Ascending aorta (tissue), 2 donors: ENCODE results near the gene SLC25A29. TPM values are rescaled to one million over a fixed set of nuclear protein-coding genes. Genes with fewer than 3 reads are reported as not detected.

Experiments used
- DNase-seq, 2 donors: peaks; one replicate each; pipeline ENCODE4 v3.0.0-alpha.2; 2019; ENCODE audit warnings: low spot score in 2 of 2
- H3K27ac ChIP-seq, 2 donors: fragments of 200-600 bp; sonication (generic); one replicate each; pipeline ENCODE4 v1.5.1; 2016 to 2017; ENCODE audit warnings: mild to moderate bottlenecking in 1 of 2
- H3K27me3 ChIP-seq: fragments of 200-600 bp; sonication (generic); one replicate; pipeline ENCODE4 v1.5.1; 2017
- H3K36me3 ChIP-seq, 2 donors: fragments of 200-600 bp; sonication (generic); one replicate each; pipeline ENCODE4 v1.5.1; 2016
- H3K4me1 ChIP-seq, 2 donors: fragments of 200-600 bp; sonication (generic); one replicate each; pipeline ENCODE4 v1.5.1; 2016 to 2017; ENCODE audit warnings: mild to moderate bottlenecking in 1 of 2
- H3K4me3 ChIP-seq, 2 donors: fragments of 200-600 bp; sonication (generic); one replicate each; pipeline ENCODE4 v1.5.1; 2016 to 2017; ENCODE audit warnings: mild to moderate bottlenecking in 1 of 2
- H3K9me3 ChIP-seq, 2 donors: fragments of 200-600 bp; sonication (generic); one replicate each; pipeline ENCODE4 v1.5.1; 2016
- intact Hi-C: fragments of 100-400 bp; cut with DNase I; formaldehyde crosslinking; loops from one replicate; pipeline ENCODE4 v1.15.1; 2023
- total RNA-seq: library from RNA; depleted of rRNA; stranded (reverse); fragments of >200 nt; gene quantifications from one replicate; pipeline ENCODE4 v1.1.0, GENCODE V29; 2016
- TF ChIP-seq, protein P1 (sequence below), 3 experiments: fragments of 200-600 bp in 2 of 3; fragments of 450-650 bp in 1 of 3; sonication (generic) in 2 of 3; IDR thresholded peaks; one replicate each; pipeline ENCODE4 v1.5.1; 2016 to 2019; ENCODE audit warnings: antibody characterized with exemption in 3 of 3, mild to moderate bottlenecking in 1 of 3, moderate library complexity in 1 of 3

The SLC25A29 gene
- total RNA-seq, 1 donor from 2014 or later: 193 TPM

DNA sequence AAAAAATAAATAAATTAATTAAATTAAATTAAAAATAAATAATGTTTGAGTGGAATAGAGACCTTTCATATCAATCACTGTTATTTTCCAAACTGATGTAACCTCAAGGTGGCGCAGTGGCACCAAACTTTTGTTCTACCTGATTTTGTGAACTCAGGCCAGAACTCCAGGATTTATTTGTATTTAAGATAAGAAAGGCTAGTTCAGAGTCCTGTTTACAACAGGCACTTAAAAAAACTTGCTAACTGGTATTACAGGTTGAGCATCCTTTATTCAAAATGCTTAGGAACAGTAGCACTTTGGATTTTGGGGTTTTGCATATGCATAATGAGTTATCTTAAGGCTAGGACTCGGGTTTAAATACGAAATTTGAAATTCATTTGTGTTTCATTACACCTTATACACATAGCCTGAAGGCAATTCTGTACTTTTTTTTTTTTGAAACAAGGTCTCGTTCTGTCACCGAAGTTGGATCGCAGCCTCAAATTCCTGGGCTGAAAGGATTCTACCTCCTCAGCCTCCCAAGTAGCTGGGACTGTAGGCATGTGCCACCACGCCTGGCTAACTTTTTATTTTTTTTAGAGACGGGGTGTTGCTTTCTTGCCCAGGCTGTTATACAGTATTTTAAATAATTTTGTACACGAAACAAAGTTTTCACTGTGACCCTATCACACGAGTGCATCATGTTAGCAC, 34.9 kb downstream of the SLC25A29 start:
- DNase-seq: no peak
- Histone ChIP-seq H3K4me3 (no peak overlapping the region), H3K27me3 (no peaks in the 10 kb centered on the region), H3K27ac (no peak overlapping the region), H3K9me3 (no peaks in the 10 kb centered on the region), H3K4me1 (peaks cover 0 to 5% of the 10 kb centered on the region in 2 donors), H3K36me3 (peaks cover 0 to 5% of the 10 kb centered on the region in 2 donors)
- TF ChIP-seq, protein P1, sequence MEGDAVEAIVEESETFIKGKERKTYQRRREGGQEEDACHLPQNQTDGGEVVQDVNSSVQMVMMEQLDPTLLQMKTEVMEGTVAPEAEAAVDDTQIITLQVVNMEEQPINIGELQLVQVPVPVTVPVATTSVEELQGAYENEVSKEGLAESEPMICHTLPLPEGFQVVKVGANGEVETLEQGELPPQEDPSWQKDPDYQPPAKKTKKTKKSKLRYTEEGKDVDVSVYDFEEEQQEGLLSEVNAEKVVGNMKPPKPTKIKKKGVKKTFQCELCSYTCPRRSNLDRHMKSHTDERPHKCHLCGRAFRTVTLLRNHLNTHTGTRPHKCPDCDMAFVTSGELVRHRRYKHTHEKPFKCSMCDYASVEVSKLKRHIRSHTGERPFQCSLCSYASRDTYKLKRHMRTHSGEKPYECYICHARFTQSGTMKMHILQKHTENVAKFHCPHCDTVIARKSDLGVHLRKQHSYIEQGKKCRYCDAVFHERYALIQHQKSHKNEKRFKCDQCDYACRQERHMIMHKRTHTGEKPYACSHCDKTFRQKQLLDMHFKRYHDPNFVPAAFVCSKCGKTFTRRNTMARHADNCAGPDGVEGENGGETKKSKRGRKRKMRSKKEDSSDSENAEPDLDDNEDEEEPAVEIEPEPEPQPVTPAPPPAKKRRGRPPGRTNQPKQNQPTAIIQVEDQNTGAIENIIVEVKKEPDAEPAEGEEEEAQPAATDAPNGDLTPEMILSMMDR (IDR thresholded peaks at IDR 0.05): peak in 2 of 3 experiments; percentile 22 to 33
- intact Hi-C loops: no loop called here

DNA sequence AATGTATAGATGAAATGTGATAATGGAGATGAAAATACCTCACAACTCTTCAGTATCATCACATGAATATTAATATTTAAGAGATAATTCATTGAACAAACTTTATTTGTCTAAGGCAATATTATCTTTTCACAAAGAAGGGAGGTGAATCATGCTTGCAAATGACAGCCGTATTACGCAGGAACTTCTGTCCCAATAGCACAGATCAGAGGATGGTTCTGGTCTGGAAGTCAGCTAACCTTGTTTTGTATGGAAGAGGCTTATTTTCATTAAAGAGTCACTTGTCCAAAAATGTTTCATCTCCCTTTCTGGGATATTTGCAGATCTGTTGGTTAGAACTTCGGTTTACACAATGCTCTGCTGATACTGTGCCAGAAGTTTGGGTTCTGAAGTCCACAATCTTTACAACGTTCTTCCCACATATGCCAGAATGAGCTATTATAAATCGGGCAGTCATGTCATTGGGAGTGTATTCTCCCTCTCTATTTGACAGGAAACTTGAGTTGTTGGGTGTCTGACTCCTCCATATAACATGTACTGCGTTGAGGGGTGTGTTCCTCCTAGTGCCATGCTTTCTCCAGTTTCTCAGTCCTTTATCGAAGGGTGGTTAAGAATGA, 37.5 kb downstream of the SLC25A29 start:
- peaks cover 6 to 13% of the 10 kb centered on the region in 2 donors for H3K36me3 ChIP-seq
- H3K4me1 ChIP-seq: peaks cover 0 to 5% of the 10 kb centered on the region in 2 donors
- TF ChIP-seq, protein P1 (IDR thresholded peaks at IDR 0.05): no peak
- H3K27me3 ChIP-seq: no peaks in the 10 kb centered on the region
- H3K27ac ChIP-seq: no peak overlapping the region
- intact Hi-C loops: no loop called here
- H3K4me3 ChIP-seq: no peak overlapping the region
- no peaks in the 10 kb centered on the region for H3K9me3 ChIP-seq
- DNase-seq: no peak

DNA sequence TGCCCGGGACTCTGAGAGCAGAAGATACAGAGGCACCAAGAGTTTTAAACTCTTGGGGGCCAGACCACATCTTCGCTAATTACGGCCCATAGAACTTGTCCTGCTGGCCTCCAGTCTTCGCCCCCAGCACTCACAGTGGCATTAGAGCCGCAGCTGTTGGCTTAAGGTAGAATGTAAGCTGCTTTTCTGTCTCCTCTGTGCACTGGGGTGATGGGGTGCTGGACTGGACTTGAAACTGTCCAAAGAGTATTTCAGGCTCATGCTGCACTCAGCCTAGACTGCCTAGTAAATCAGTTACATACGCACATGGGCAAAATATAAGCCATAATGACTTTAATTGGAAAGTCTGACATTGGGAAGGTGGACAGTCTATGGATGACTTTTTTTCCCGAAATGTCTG, 38.3 kb downstream of the SLC25A29 start:
- Histone ChIP-seq H3K27ac (no peak overlapping the region), H3K27me3 (no peaks in the 10 kb centered on the region), H3K36me3 (peaks cover 10 to 20% of the 10 kb centered on the region in 2 donors), H3K4me3 (no peak overlapping the region), H3K9me3 (no peaks in the 10 kb centered on the region), H3K4me1 (peaks cover 0 to 5% of the 10 kb centered on the region in 2 donors)
- DNase-seq: no peak
- intact Hi-C loops: no loop called here
- TF ChIP-seq, protein P1 (IDR thresholded peaks at IDR 0.05): no peak

DNA sequence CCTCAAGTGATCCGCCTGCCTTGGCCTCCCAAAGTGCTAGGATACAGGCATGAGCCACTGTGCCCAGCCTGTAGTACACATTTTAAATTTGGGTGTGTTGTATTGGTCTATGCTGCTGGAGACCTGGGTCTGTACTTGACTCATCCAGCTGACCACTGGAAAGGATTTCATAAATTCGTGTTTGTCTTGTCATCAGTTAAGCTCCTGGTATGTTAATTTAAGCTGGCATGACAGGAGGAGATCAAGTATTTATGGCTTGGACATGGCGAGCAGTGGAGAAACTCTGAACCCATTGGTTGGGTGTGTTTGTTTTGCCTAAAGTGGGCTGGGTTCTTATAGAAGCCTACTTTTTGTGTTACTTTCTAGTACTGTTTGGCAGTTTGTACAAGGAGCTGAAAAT, 43.1 kb downstream of the SLC25A29 start:
- H3K4me1 ChIP-seq: peaks cover 0 to 10% of the 10 kb centered on the region in 2 donors
- no peak for DNase-seq
- intact Hi-C loops: no loop called here
- no peak overlapping the region for H3K4me3 ChIP-seq
- TF ChIP-seq, protein P1 (IDR thresholded peaks at IDR 0.05): no peak
- no peaks in the 10 kb centered on the region for H3K27me3 ChIP-seq
- H3K27ac ChIP-seq: no peak overlapping the region
- peaks cover 13 to 26% of the 10 kb centered on the region in 2 donors for H3K36me3 ChIP-seq
- no peaks in the 10 kb centered on the region for H3K9me3 ChIP-seq

DNA sequence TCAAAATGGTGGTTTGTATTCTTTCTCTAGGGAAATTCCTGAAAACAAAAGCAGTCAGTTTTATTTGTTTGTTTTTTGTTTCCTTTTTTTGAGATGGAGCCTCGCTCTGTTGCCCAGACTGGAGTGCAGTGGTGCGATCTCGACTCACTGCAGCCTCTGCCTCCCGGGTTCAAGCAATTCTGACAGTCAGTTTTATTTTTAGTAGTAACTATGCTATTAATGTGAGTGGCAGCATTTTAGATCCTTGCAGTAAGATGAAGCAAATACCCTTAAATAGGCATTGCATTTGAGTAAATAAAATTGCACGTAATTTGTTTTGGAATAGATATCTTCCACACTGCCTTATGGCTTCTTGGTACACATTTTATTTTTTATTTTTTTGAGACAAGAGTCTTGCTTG, 43.7 kb downstream of the SLC25A29 start:
- peaks cover 13 to 22% of the 10 kb centered on the region in 2 donors for H3K36me3 ChIP-seq
- H3K9me3 ChIP-seq: no peaks in the 10 kb centered on the region
- no peak overlapping the region for H3K4me3 ChIP-seq
- H3K27ac ChIP-seq: no peak overlapping the region
- TF ChIP-seq, protein P1 (IDR thresholded peaks at IDR 0.05): no peak
- no peaks in the 10 kb centered on the region for H3K27me3 ChIP-seq
- no peak for DNase-seq
- intact Hi-C loops: no loop called here
- peaks cover 0 to 10% of the 10 kb centered on the region in 2 donors for H3K4me1 ChIP-seq
